SK-N-SH (cell line): Measurements from ENCODE around the gene TMEM176A. TPM values are rescaled to one million over a fixed set of nuclear protein-coding genes. Genes with fewer than 3 reads are reported as not detected.

ENCODE experiments used
- CTCF ChIA-PET: fragments of 300-600, 350-600 bp; formaldehyde crosslinking; extraction: SDS; loops from one replicate; lab custom pipeline; 2021; lab: Yijun Ruan, JAX
- POLR2A ChIA-PET: fragments of 350-600 bp; sonication (Branson Sonifier 250); formaldehyde crosslinking; extraction: SDS; loops from one replicate; lab custom pipeline; 2020; ENCODE audit warnings: antibody characterized with exemption, inconsistent platforms; lab: Yijun Ruan, JAX
- DNase-seq: peaks from one replicate; pipeline ENCODE4 v3.0.0; 2012
- H2AFZ ChIP-seq: fragments of 200-600 bp; sonication (generic); 2 replicates; pipeline ENCODE4 v1.8.1; 2016; ENCODE audit warnings: antibody characterized with exemption, mild to moderate bottlenecking, low read depth
- H3F3A ChIP-seq: fragments of 200-600 bp; sonication (generic); replicated peaks from 2 replicates; pipeline ENCODE3; 2016; ENCODE audit warnings: antibody characterized with exemption, mild to moderate bottlenecking; ENCODE audit not compliant: insufficient read depth
- H3K27ac ChIP-seq, 2 experiments: fragments of 200-500 bp in 1 of 2; fragments of 200-600 bp in 1 of 2; sonication (Bioruptor generic) in 1 of 2; sonication (generic), shearing (Covaris generic) in 1 of 2; 2 replicates each; pipeline versions ENCODE4 v1.5.1 to v1.6.1; 2014 to 2016; ENCODE audit warnings: low read depth in 2 of 2, inconsistent platforms in 1 of 2, low read length in 1 of 2, mild to moderate bottlenecking in 1 of 2, mixed read lengths in 1 of 2
- H3K27me3 ChIP-seq: fragments of 200-600 bp; sonication (generic), shearing (Covaris generic); 2 replicates; pipeline ENCODE4 v1.6.1; 2016; ENCODE audit warnings: mixed run types; ENCODE audit not compliant: insufficient read depth
- H3K36me3 ChIP-seq, 2 experiments: fragments of 200-500 bp in 1 of 2; fragments of 200-600 bp in 1 of 2; sonication (Bioruptor generic) in 1 of 2; sonication (generic) in 1 of 2; replicated peaks in 1 of 2; 2 replicates each; pipeline versions ENCODE3 to v1.5.1; 2014 to 2016; ENCODE audit warnings: low read length in 1 of 2, mild to moderate bottlenecking in 1 of 2; ENCODE audit not compliant: insufficient read depth in 2 of 2, control insufficient read depth in 1 of 2
- H3K4me1 ChIP-seq, 2 experiments: fragments of 200-500 bp in 1 of 2; fragments of 200-600 bp in 1 of 2; sonication (Bioruptor generic) in 1 of 2; sonication (generic), shearing (Covaris generic) in 1 of 2; 2 replicates each; pipeline versions ENCODE4 v1.5.1 to v1.6.1; 2014 to 2016; ENCODE audit warnings: low read depth in 1 of 2, low read length in 1 of 2, mixed run types in 1 of 2; ENCODE audit not compliant: insufficient read depth in 2 of 2, control insufficient read depth in 1 of 2
- H3K4me2 ChIP-seq: fragments of 200-600 bp; sonication (generic), shearing (Covaris generic); 2 replicates; pipeline ENCODE4 v1.6.1; 2017; ENCODE audit warnings: mixed run types
- H3K4me3 ChIP-seq, 2 experiments: fragments of 200-500 bp in 1 of 2; fragments of 200-600 bp in 1 of 2; sonication (Bioruptor generic) in 1 of 2; sonication (generic), shearing (Covaris generic) in 1 of 2; 2 replicates each; pipeline versions ENCODE4 v1.5.1 to v1.8.1; 2014 to 2016; ENCODE audit warnings: low read depth in 2 of 2, inconsistent platforms in 1 of 2, low read length in 1 of 2, mild to moderate bottlenecking in 1 of 2, mixed read lengths in 1 of 2, moderate library complexity in 1 of 2
- H3K79me2 ChIP-seq: fragments of 200-600 bp; sonication (generic); 2 replicates; pipeline ENCODE4 v1.8.1; 2017; ENCODE audit warnings: mild to moderate bottlenecking; ENCODE audit not compliant: insufficient read depth
- H3K9ac ChIP-seq: fragments of 200-600 bp; sonication (generic); 2 replicates; pipeline ENCODE4 v1.6.1; 2017; ENCODE audit warnings: mixed run types
- H3K9me2 ChIP-seq: fragments of 200-600 bp; sonication (generic); 2 replicates; pipeline ENCODE4 v1.6.1; 2017; ENCODE audit warnings: mixed run types
- H3K9me3 ChIP-seq: fragments of 200-600 bp; sonication (generic); 2 replicates; pipeline ENCODE4 v1.6.1; 2017; ENCODE audit warnings: mixed run types, mild to moderate bottlenecking, moderate library complexity
- H4K20me1 ChIP-seq: fragments of 200-600 bp; sonication (generic); 2 replicates; pipeline ENCODE4 v1.6.1; 2017; ENCODE audit warnings: mild to moderate bottlenecking, mixed run types; ENCODE audit not compliant: insufficient read depth
- IRF3 ChIP-seq: fragments of 150-350 bp; IDR thresholded peaks from 2 replicates; pipeline ENCODE4 v1.6.1; 2016; ENCODE audit warnings: mild to moderate bottlenecking, low read depth, low read length
- MAX ChIP-seq: IDR thresholded peaks from 2 replicates; pipeline ENCODE4 v1.4.0; 2012; ENCODE audit warnings: low read depth
- NRF1 ChIP-seq: IDR thresholded peaks from 2 replicates; pipeline ENCODE4 v1.6.1; 2012; ENCODE audit warnings: low read depth, mild to moderate bottlenecking, low read length
- REST ChIP-seq: IDR thresholded peaks from 2 replicates; pipeline ENCODE4 v1.6.1; 2012; ENCODE audit warnings: mild to moderate bottlenecking, low read depth, low read length, moderate library complexity
- RFX5 ChIP-seq: IDR thresholded peaks from 2 replicates; pipeline ENCODE4 v1.6.1; 2012; ENCODE audit warnings: mild to moderate bottlenecking, improper control_type of control experiment, low read length
- TEAD4 ChIP-seq: IDR thresholded peaks from 2 replicates; pipeline ENCODE4 v1.4.0; 2012; ENCODE audit warnings: mild to moderate bottlenecking, borderline replicate concordance; ENCODE audit not compliant: insufficient read depth
- USF1 ChIP-seq: IDR thresholded peaks from 2 replicates; pipeline ENCODE4 v1.4.0; 2012; ENCODE audit warnings: low read depth, borderline replicate concordance
- WGBS: methylation state at CpG from one replicate; pipeline ENCODE4 v1.1.6; 2017; ENCODE audit warnings: low lambda C conversion rate; 5-methylcytosine and 5-hydroxymethylcytosine counted together
- polyA plus RNA-seq, 3 experiments: library from polyadenylated mRNA; depleted of rRNA; stranded (reverse); fragments of >200 nt; gene quantifications; 2 replicates each; pipeline ENCODE4 v1.2.3, GENCODE V29; 2012
- TF ChIP-seq, protein P1 (sequence below): fragments of 200-600 bp; sonication (generic); IDR thresholded peaks from 2 replicates; pipeline ENCODE4 v1.6.1; 2017; ENCODE audit warnings: antibody characterized with exemption, mild to moderate bottlenecking, moderate library complexity
- TF ChIP-seq, protein P2 (sequence below): IDR thresholded peaks from 2 replicates; pipeline ENCODE4; 2012

The TMEM176A gene
- polyA plus RNA-seq, 1 of the 3 experiments (the other 2 are of a cell fraction) = not detected

- H3K4me2 ChIP-seq = no peak overlapping the region
- no peak overlapping the region for H3K27ac ChIP-seq
- H3K79me2 ChIP-seq = no peaks in the 10 kb centered on the region
- POLR2A ChIA-PET = no interaction called here
- TF ChIP-seq, protein P1, sequence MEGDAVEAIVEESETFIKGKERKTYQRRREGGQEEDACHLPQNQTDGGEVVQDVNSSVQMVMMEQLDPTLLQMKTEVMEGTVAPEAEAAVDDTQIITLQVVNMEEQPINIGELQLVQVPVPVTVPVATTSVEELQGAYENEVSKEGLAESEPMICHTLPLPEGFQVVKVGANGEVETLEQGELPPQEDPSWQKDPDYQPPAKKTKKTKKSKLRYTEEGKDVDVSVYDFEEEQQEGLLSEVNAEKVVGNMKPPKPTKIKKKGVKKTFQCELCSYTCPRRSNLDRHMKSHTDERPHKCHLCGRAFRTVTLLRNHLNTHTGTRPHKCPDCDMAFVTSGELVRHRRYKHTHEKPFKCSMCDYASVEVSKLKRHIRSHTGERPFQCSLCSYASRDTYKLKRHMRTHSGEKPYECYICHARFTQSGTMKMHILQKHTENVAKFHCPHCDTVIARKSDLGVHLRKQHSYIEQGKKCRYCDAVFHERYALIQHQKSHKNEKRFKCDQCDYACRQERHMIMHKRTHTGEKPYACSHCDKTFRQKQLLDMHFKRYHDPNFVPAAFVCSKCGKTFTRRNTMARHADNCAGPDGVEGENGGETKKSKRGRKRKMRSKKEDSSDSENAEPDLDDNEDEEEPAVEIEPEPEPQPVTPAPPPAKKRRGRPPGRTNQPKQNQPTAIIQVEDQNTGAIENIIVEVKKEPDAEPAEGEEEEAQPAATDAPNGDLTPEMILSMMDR = no peak
- TF ChIP-seq TEAD4 (no peak), REST (no peak), NRF1 (no peak), RFX5 (no peak), USF1 (no peak), IRF3 (no peak), MAX (no peak)
- TF ChIP-seq, protein P2, sequence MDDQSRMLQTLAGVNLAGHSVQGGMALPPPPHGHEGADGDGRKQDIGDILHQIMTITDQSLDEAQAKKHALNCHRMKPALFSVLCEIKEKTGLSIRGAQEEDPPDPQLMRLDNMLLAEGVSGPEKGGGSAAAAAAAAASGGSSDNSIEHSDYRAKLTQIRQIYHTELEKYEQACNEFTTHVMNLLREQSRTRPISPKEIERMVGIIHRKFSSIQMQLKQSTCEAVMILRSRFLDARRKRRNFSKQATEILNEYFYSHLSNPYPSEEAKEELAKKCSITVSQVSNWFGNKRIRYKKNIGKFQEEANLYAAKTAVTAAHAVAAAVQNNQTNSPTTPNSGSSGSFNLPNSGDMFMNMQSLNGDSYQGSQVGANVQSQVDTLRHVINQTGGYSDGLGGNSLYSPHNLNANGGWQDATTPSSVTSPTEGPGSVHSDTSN = no peak
- TF ChIP-seq, all 33 proteins: peak for 0
- no peaks in the 10 kb centered on the region for H3F3A ChIP-seq
- no peaks in the 10 kb centered on the region for H3K9me2 ChIP-seq
- H3K9me3 ChIP-seq = no peaks in the 10 kb centered on the region
- no peaks in the 10 kb centered on the region for H4K20me1 ChIP-seq
- WGBS = 61% methylated on average over 2 of the region's 2 CpGs
- DNase-seq = no peak
- no peaks in the 10 kb centered on the region; the same call in 1 of the 2 replicates for H3K27me3 ChIP-seq
- H3K4me3 ChIP-seq = no peak overlapping the region
- no peak overlapping the region for H2AFZ ChIP-seq
- H3K36me3 ChIP-seq = no peaks in the 10 kb centered on the region
- CTCF ChIA-PET = interaction anchor here (0.6 to 12.3 kb wide), 8 partner anchors 27 to 237 kb away, joined by 3 to 136 read pairs (median 20); no protein-coding TSS in a partner anchor
- H3K4me1 ChIP-seq = peaks cover under 1 to 25% of the 10 kb centered on the region in 2 experiments; a peak in 3 of 4 replicates
- H3K9ac ChIP-seq = no peak overlapping the region
These were observed 18.6 kb upstream of the TMEM176A start for GRCh38 chr7:150781961-150782360.
